Neuronal stem cell (in vitro differentiated cells): ENCODE measurements around the gene LYRM4.

Experiments used
- DNase-seq: peaks from one replicate; pipeline ENCODE4 v3.0.0-alpha.2; 2013; ENCODE audit warnings: low spot score
- H2AFZ ChIP-seq: one replicate; pipeline ENCODE4 v1.6.1; 2013; ENCODE audit warnings: mild to moderate bottlenecking, low read length, inconsistent platforms
- H2AK5ac ChIP-seq: 2 replicates; pipeline ENCODE4 v1.6.1; 2013; ENCODE audit warnings: low read depth, mild to moderate bottlenecking, inconsistent platforms, low read length, moderate library complexity, mixed read lengths
- H2BK120ac ChIP-seq: 2 replicates; pipeline ENCODE4 v1.6.1; 2013; ENCODE audit warnings: low read depth, mild to moderate bottlenecking, inconsistent platforms, low read length, moderate library complexity, mixed read lengths
- H2BK12ac ChIP-seq: one replicate; pipeline ENCODE4 v1.6.1; 2013; ENCODE audit warnings: low read length, inconsistent platforms
- H2BK15ac ChIP-seq: 2 replicates; pipeline ENCODE4 v1.6.1; 2013; ENCODE audit warnings: mild to moderate bottlenecking, low read length, inconsistent platforms, mixed read lengths
- H2BK5ac ChIP-seq: one replicate; pipeline ENCODE4 v1.6.1; 2013; ENCODE audit warnings: inconsistent platforms, mild to moderate bottlenecking, low read length, moderate library complexity
- H3K14ac ChIP-seq: one replicate; pipeline ENCODE4 v1.6.1; 2013; ENCODE audit warnings: low read length, inconsistent platforms
- H3K18ac ChIP-seq: 2 replicates; pipeline ENCODE4 v1.6.1; 2013; ENCODE audit warnings: low read length, inconsistent platforms
- H3K23ac ChIP-seq: 2 replicates; pipeline ENCODE4 v1.6.1; 2013; ENCODE audit warnings: low read depth, mild to moderate bottlenecking, mixed read lengths, low read length, inconsistent platforms; ENCODE audit not compliant: poor library complexity
- H3K27ac ChIP-seq: replicated peaks from 3 replicates; pipeline ENCODE4 v1.5.1; 2013; ENCODE audit warnings: low read length, inconsistent platforms
- H3K27me3 ChIP-seq, 3 experiments: 2 replicates each; pipeline ENCODE4 v1.6.1; 2013; ENCODE audit warnings: low read length in 3 of 3, mild to moderate bottlenecking in 2 of 3, inconsistent platforms in 1 of 3, low read depth in 1 of 3, mixed read lengths in 1 of 3, moderate library complexity in 1 of 3; ENCODE audit not compliant: control insufficient read depth in 3 of 3, insufficient read depth in 3 of 3
- H3K36me3 ChIP-seq, 2 donors: replicated peaks in 1 of 2; 2 replicates each; pipeline ENCODE4 v1.6.1; 2013; ENCODE audit warnings: low read length in 2 of 2; ENCODE audit not compliant: control insufficient read depth in 2 of 2, insufficient read depth in 2 of 2
- H3K4ac ChIP-seq: 2 replicates; pipeline ENCODE4 v1.6.1; 2013; ENCODE audit warnings: inconsistent platforms, mild to moderate bottlenecking, low read length, moderate library complexity
- H3K4me1 ChIP-seq, 2 donors: 1 replicate in 1 of 2; 2 replicates in 1 of 2; pipeline ENCODE4 v1.6.1; 2013; ENCODE audit warnings: low read length in 2 of 2, low read depth in 1 of 2; ENCODE audit not compliant: control insufficient read depth in 2 of 2, insufficient read depth in 1 of 2
- H3K4me2 ChIP-seq: one replicate; pipeline ENCODE4 v1.6.1; 2013; ENCODE audit warnings: mild to moderate bottlenecking, low read length, inconsistent platforms; ENCODE audit not compliant: insufficient read depth, poor library complexity, severe bottlenecking
- H3K4me3 ChIP-seq, 2 donors: 2 replicates each; pipeline ENCODE4 v1.5.1; 2013; ENCODE audit warnings: low read length in 2 of 2, mild to moderate bottlenecking in 2 of 2, inconsistent platforms in 1 of 2, moderate library complexity in 1 of 2
- H3K79me1 ChIP-seq: one replicate; pipeline ENCODE4 v1.6.1; 2013; ENCODE audit warnings: low read depth, mild to moderate bottlenecking, inconsistent platforms, low read length, moderate library complexity
- H3K9ac ChIP-seq: one replicate; pipeline ENCODE4 v1.6.1; 2013; ENCODE audit warnings: mild to moderate bottlenecking, low read depth, low read length, inconsistent platforms; ENCODE audit not compliant: poor library complexity
- H3K9me3 ChIP-seq, 2 donors: replicated peaks in 1 of 2; 2 replicates each; pipeline versions ENCODE3 to v1.6.1; 2013; ENCODE audit warnings: low read length in 2 of 2, mild to moderate bottlenecking in 2 of 2, inconsistent platforms in 1 of 2, low read depth in 1 of 2, mixed read lengths in 1 of 2, moderate library complexity in 1 of 2; ENCODE audit not compliant: control insufficient read depth in 2 of 2, insufficient read depth in 1 of 2
- H4K8ac ChIP-seq: one replicate; pipeline ENCODE4 v1.6.1; 2013; ENCODE audit warnings: low read depth, mild to moderate bottlenecking, inconsistent platforms, low read length, moderate library complexity
- H4K91ac ChIP-seq: one replicate; pipeline ENCODE4 v1.6.1; 2013; ENCODE audit warnings: low read length, low read depth, mild to moderate bottlenecking, inconsistent platforms; ENCODE audit not compliant: poor library complexity
- WGBS, 2 donors: extraction: QIAGEN DNeasy Blood & Tissue Kit; methylation state at CpG; one replicate each; pipeline ENCODE4 v1.1.7; 2013; ENCODE audit warnings: missing lambda C conversion rate in 2 of 2, mixed read lengths in 1 of 2; ENCODE audit not compliant: insufficient read length in 2 of 2, insufficient replicate concordance in 1 of 2; ENCODE audit errors: extremely low coverage in 2 of 2; 5-methylcytosine and 5-hydroxymethylcytosine counted together

The LYRM4 gene

DNA sequence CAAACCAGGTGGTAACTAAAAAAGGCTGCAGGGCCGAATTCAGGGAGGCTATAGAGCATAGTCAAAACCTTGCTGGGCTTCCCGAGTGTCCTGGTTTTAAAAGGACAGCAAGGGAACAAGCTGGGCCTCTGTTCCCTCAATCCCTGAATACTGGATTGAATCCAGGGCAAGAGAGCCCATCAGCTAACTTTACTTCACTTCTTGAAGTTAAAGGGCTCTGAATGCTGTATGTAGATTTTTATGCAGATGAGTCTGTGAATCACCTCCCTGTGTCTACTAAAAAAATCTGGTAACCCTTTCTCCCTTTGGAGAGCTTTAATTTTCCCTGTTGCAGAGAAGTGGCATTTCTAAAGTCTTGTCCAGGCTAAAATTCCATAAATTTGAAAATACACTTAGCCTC, 29.5 kb downstream of the LYRM4 start:
- H3K4me3 ChIP-seq = no peak overlapping the region
- no peak overlapping the region for H2AK5ac ChIP-seq
- peaks cover 3 to 15% of the 10 kb centered on the region in 2 donors for H3K36me3 ChIP-seq
- no peak overlapping the region for H4K8ac ChIP-seq
- no peak overlapping the region for H2BK5ac ChIP-seq
- no peak overlapping the region for H2BK15ac ChIP-seq
- DNase-seq = no peak
- H3K23ac ChIP-seq = no peak overlapping the region
- H3K4ac ChIP-seq = no peak overlapping the region
- no peak overlapping the region for H3K4me2 ChIP-seq
- no peak overlapping the region for H2BK120ac ChIP-seq
- H2AFZ ChIP-seq = no peak overlapping the region
- no peak overlapping the region for H3K9ac ChIP-seq
- no peak overlapping the region for H4K91ac ChIP-seq
- H3K14ac ChIP-seq = no peak overlapping the region
- H3K79me1 ChIP-seq = no peaks in the 10 kb centered on the region
- H3K4me1 ChIP-seq = no peaks in the 10 kb centered on the region
- H3K27ac ChIP-seq = no peak overlapping the region
- peaks cover 0 to 2% (median 0%) of the 10 kb centered on the region in 3 experiments for H3K27me3 ChIP-seq
- H3K18ac ChIP-seq = no peak overlapping the region
- no peak overlapping the region for H2BK12ac ChIP-seq
- H3K9me3 ChIP-seq = no peaks in the 10 kb centered on the region
- WGBS, 2 donors = no CpG with 5 or more reads among the region's 2 CpGs

DNA sequence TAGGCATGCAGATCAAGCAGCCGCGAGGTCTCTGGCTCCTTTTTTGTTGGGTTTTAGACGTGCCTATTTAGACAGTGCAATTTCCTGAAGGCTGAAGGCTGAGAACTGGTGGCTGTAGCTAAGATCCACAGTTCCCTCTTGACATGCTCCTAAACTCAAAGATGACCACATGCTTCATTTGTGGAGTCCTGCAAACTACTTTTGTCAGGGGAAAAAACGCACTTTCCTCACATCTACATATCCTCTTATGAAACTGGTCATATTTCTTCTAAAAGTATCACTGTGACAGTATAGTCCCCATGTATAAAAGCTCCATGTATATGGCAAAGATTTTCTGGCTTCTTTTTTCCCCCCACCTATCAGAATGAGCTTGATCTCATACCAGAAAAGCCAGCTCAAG, 30.7 kb downstream of the LYRM4 start:
- no CpG with 5 or more reads among the region's 4 CpGs for WGBS, 2 donors
- no peak overlapping the region for H3K4ac ChIP-seq
- H2AK5ac ChIP-seq = no peak overlapping the region
- peaks cover 0 to 2% (median 0%) of the 10 kb centered on the region in 3 experiments for H3K27me3 ChIP-seq
- H3K4me3 ChIP-seq = no peak overlapping the region
- H3K23ac ChIP-seq = no peak overlapping the region
- H2BK5ac ChIP-seq = no peak overlapping the region
- H3K14ac ChIP-seq = no peak overlapping the region
- no peak overlapping the region for H3K4me2 ChIP-seq
- no peak overlapping the region for H3K27ac ChIP-seq
- H4K91ac ChIP-seq = no peak overlapping the region
- H3K79me1 ChIP-seq = no peaks in the 10 kb centered on the region
- no peak overlapping the region for H4K8ac ChIP-seq
- no peak overlapping the region for H2BK15ac ChIP-seq
- no peak overlapping the region for H2BK120ac ChIP-seq
- H3K4me1 ChIP-seq = no peaks in the 10 kb centered on the region
- no peak overlapping the region for H2BK12ac ChIP-seq
- peaks cover 3 to 13% of the 10 kb centered on the region in 2 donors for H3K36me3 ChIP-seq
- no peak overlapping the region for H3K9ac ChIP-seq
- H3K18ac ChIP-seq = no peak overlapping the region
- no peak overlapping the region for H2AFZ ChIP-seq
- no peak for DNase-seq
- H3K9me3 ChIP-seq = no peaks in the 10 kb centered on the region

DNA sequence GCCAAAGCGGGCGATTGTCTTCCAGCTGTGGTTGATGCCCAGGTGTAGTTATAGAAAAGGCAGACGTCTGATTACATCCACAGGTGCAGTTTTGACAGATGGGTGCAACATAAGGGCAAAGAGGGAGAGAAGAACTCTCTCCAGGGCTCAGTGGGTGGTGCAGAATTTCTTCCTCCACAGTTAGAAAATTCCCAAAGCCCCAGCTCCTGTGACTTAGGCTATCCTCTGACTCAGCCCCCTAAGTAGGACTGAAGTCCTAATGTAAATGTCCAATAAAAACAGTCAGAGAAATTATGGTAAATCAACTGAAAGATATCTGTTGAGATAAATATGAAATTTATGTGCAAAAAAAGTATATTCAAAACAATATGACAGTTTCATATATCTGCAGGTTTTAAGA, 31.4 kb downstream of the LYRM4 start:
- no peak overlapping the region for H2BK120ac ChIP-seq
- no peak overlapping the region for H3K4me3 ChIP-seq
- H3K4me1 ChIP-seq = no peaks in the 10 kb centered on the region
- H3K9ac ChIP-seq = no peak overlapping the region
- H2AK5ac ChIP-seq = no peak overlapping the region
- no peak overlapping the region for H3K14ac ChIP-seq
- no peaks in the 10 kb centered on the region for H3K79me1 ChIP-seq
- peaks cover 0 to 2% (median 0%) of the 10 kb centered on the region in 3 experiments for H3K27me3 ChIP-seq
- no peak overlapping the region for H2BK12ac ChIP-seq
- no peak overlapping the region for H3K27ac ChIP-seq
- WGBS, 2 donors = no CpG with 5 or more reads among the region's 3 CpGs
- DNase-seq = no peak
- no peak overlapping the region for H3K4ac ChIP-seq
- no peaks in the 10 kb centered on the region for H3K9me3 ChIP-seq
- H3K18ac ChIP-seq = no peak overlapping the region
- no peak overlapping the region for H4K8ac ChIP-seq
- H3K4me2 ChIP-seq = no peak overlapping the region
- H2BK15ac ChIP-seq = no peak overlapping the region
- no peak overlapping the region for H3K23ac ChIP-seq
- H4K91ac ChIP-seq = no peak overlapping the region
- no peak overlapping the region for H2BK5ac ChIP-seq
- peaks cover 0 to 8% of the 10 kb centered on the region in 2 donors for H3K36me3 ChIP-seq
- H2AFZ ChIP-seq = no peak overlapping the region

DNA sequence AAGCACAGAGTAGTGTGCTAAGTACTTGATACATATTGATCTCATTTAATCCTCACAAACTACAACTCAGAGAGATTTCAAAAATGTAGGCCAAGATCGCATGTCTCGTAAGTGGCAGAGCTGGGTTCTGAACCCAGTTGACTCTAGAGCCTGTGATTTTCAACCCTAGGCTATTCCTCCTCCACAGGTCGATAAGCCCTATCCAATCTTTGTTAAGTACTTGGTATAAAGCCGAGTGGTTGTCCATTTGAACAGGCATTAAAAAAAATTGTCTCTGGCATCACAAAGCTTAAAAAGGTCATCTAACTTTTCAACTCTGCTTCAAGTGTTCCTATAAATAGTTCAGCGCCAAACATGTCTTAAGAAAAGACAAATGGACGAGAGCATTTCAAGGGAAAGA, 37.4 kb downstream of the LYRM4 start:
- no peak overlapping the region for H3K18ac ChIP-seq
- no peak overlapping the region for H3K9ac ChIP-seq
- H3K4ac ChIP-seq = no peak overlapping the region
- no peak overlapping the region for H2BK12ac ChIP-seq
- H2AK5ac ChIP-seq = no peak overlapping the region
- H3K27me3 ChIP-seq = no peaks in the 10 kb centered on the region
- no peak overlapping the region for H3K27ac ChIP-seq
- DNase-seq = no peak
- H3K9me3 ChIP-seq = no peaks in the 10 kb centered on the region
- peaks cover 1% of the 10 kb centered on the region for H3K79me1 ChIP-seq
- no peak overlapping the region for H3K14ac ChIP-seq
- WGBS, 2 donors = no CpG with 5 or more reads among the region's 6 CpGs
- peaks cover 0 to 22% of the 10 kb centered on the region in 2 donors for H3K36me3 ChIP-seq
- no peak overlapping the region for H3K4me2 ChIP-seq
- no peak overlapping the region for H2AFZ ChIP-seq
- no peak overlapping the region for H2BK120ac ChIP-seq
- no peak overlapping the region for H3K23ac ChIP-seq
- H4K8ac ChIP-seq = no peak overlapping the region
- no peak overlapping the region for H4K91ac ChIP-seq
- H2BK15ac ChIP-seq = no peak overlapping the region
- H2BK5ac ChIP-seq = no peak overlapping the region
- H3K4me1 ChIP-seq = no peaks in the 10 kb centered on the region
- no peak overlapping the region for H3K4me3 ChIP-seq
